Dedifferentiated amniotic fluid mesenchymal stem cell (primary cell): ENCODE data around the gene WDR59.
"Not testable (repeated sequence)": the region's sequence is repeated elsewhere in the genome, so short reads cannot be mapped to it uniquely, and the experiment has no call there.

Experiments used
- DNase-seq: peaks from one replicate; pipeline ENCODE4 v3.0.0-alpha.2; 2016; ENCODE audit errors: extremely low spot score

WDR59 gene

GRCh38 chr16:75012380-75013081, 27.6 kb upstream of the WDR59 start:
- DNase-seq = no peak

- DNase-seq = peak; percentile 70
Measured at GRCh38 chr16:75011634-75012307, 26.8 kb upstream of the WDR59 start.

- DNase-seq = no peak
Measured at GRCh38 chr16:75010427-75010826, 25.5 kb upstream of the WDR59 start.

GRCh38 chr16:75007443-75007842, 22.5 kb upstream of the WDR59 start:
- no peak for DNase-seq

- DNase-seq = no peak
Measured at GRCh38 chr16:75005697-75006096, 20.8 kb upstream of the WDR59 start.

- no peak for DNase-seq
Measured at GRCh38 chr16:75004460-75004859, 19.5 kb upstream of the WDR59 start.

- DNase-seq = no peak
Measured at GRCh38 chr16:75003931-75004330, 19.0 kb upstream of the WDR59 start.

- no peak for DNase-seq
Measured at GRCh38 chr16:75002474-75002873, 17.6 kb upstream of the WDR59 start.

GRCh38 chr16:75000481-75001081, 15.7 kb upstream of the WDR59 start:
- no peak for DNase-seq

- no peak for DNase-seq
Measured at GRCh38 chr16:74999609-75000480, 14.9 kb upstream of the WDR59 start.

- DNase-seq = no peak
Measured at GRCh38 chr16:74999219-74999608, 14.3 kb upstream of the WDR59 start.

GRCh38 chr16:74998481-74999218, 13.7 kb upstream of the WDR59 start, which contains the start of gene ZNRF1:
TSS of gene ZNRF1 (plus strand) at chr16:74999024. CDS start at chr16:74999672, 648 bp downstream.
- DNase-seq = peak; percentile 54

- DNase-seq = no peak
Measured at GRCh38 chr16:74997042-74997491, 12.1 kb upstream of the WDR59 start.

GRCh38 chr16:74995986-74996385, 11.1 kb upstream of the WDR59 start:
- DNase-seq = no peak

GRCh38 chr16:74991593-74992403, 6.9 kb upstream of the WDR59 start:
- no peak for DNase-seq

- no peak for DNase-seq
Measured at GRCh38 chr16:74991268-74991592, 6.3 kb upstream of the WDR59 start.

GRCh38 chr16:74990832-74991231, 5.9 kb upstream of the WDR59 start:
- DNase-seq = no peak

- DNase-seq = not testable (repeated sequence)
Measured at GRCh38 chr16:74989864-74990263, 4.9 kb upstream of the WDR59 start.

GRCh38 chr16:74987027-74987681, 2.2 kb upstream of the WDR59 start:
- no peak for DNase-seq

- no peak for DNase-seq
Measured at GRCh38 chr16:74984194-74984528, 762 bp downstream of the WDR59 start.
